EL (cell line): ENCODE results near the gene MUCL3.
A peak's percentile ranks its signal among the peaks of the same experiment; 100 is the strongest.
"Not testable (repeated sequence)": the region's sequence is repeated elsewhere in the genome, so short reads cannot be mapped to it uniquely, and the experiment has no call there.

ENCODE experiments used
- DNase-seq: peaks from one replicate; pipeline ENCODE4 v3.0.0-alpha.2; 2016

MUCL3 gene

GRCh38 chr6:30940361-30940986 is at the start of gene MUCL3:
Gene MUCL3, plus strand, starts transcription at chr6:30940973. Its CDS starts 27 bp downstream, at chr6:30941000.
- DNase-seq: no peak

GRCh38 chr6:30891450-30891723 is 49.4 kb upstream of the MUCL3 start:
- no peak for DNase-seq

GRCh38 chr6:30891816-30892538 is 48.8 kb upstream of the MUCL3 start:
- no peak for DNase-seq

- no peak for DNase-seq
These were observed 47.7 kb upstream of the MUCL3 start for GRCh38 chr6:30893001-30893591.

- no peak for DNase-seq
These were observed 47.1 kb upstream of the MUCL3 start for GRCh38 chr6:30893666-30894065.

- no peak for DNase-seq
These were observed 46.4 kb upstream of the MUCL3 start for GRCh38 chr6:30894381-30894780.

- no peak for DNase-seq
These were observed 45.8 kb upstream of the MUCL3 start for GRCh38 chr6:30894935-30895334.

- DNase-seq: no peak
These were observed 45.4 kb upstream of the MUCL3 start for GRCh38 chr6:30895343-30895742.

GRCh38 chr6:30896541-30896940 is 44.2 kb upstream of the MUCL3 start:
- no peak for DNase-seq

GRCh38 chr6:30897882-30898281 is 42.9 kb upstream of the MUCL3 start:
- no peak for DNase-seq

- DNase-seq: no peak
These were observed 41.9 kb upstream of the MUCL3 start for GRCh38 chr6:30898750-30899360.

- no peak for DNase-seq
These were observed 39.8 kb upstream of the MUCL3 start for GRCh38 chr6:30900863-30901417.

GRCh38 chr6:30901436-30901835 is 39.3 kb upstream of the MUCL3 start:
- DNase-seq: no peak

- DNase-seq: not testable (repeated sequence)
These were observed 38.6 kb upstream of the MUCL3 start for GRCh38 chr6:30902196-30902595.

GRCh38 chr6:30902709-30903108 is 38.1 kb upstream of the MUCL3 start:
- DNase-seq: no peak

GRCh38 chr6:30903236-30903635 is 37.5 kb upstream of the MUCL3 start:
- DNase-seq: no peak

- not testable (repeated sequence) for DNase-seq
These were observed 33.4 kb upstream of the MUCL3 start for GRCh38 chr6:30907290-30907757.

- DNase-seq: peak; percentile 100
These were observed 32.8 kb upstream of the MUCL3 start, which contains the start of gene GTF2H4 for GRCh38 chr6:30907758-30908591. Gene GTF2H4, plus strand, starts transcription at chr6:30908207.

GRCh38 chr6:30908700-30909099 is 32.1 kb upstream of the MUCL3 start:
- no peak for DNase-seq

- DNase-seq: not testable (repeated sequence)
These were observed 30.3 kb upstream of the MUCL3 start for GRCh38 chr6:30910473-30910872.

GRCh38 chr6:30912746-30913520 is 27.8 kb upstream of the MUCL3 start:
- DNase-seq: no peak

- DNase-seq: no peak
These were observed 27.1 kb upstream of the MUCL3 start for GRCh38 chr6:30913721-30914075.
